Natural killer cell (primary cell): ENCODE data around the gene SLC12A1. TPM values are rescaled to one million over a fixed set of nuclear protein-coding genes. Genes with fewer than 3 reads are reported as not detected.
"Not testable (repeated sequence)": the region's sequence is repeated elsewhere in the genome, so short reads cannot be mapped to it uniquely, and the experiment has no call there.

ENCODE experiments used
- ATAC-seq, 3 donors: fragments of 150-1000 bp in 2 of 3; fragments of 200-7000 bp in 1 of 3; cut with Tn5 transposase; 1 replicate in 1 of 3; 2 replicates in 2 of 3; pipeline ENCODE4 v1.10.0; 2021; ENCODE audit warnings: mild to moderate bottlenecking in 2 of 3, moderate library complexity in 2 of 3
- DNase-seq, 2 donors: peaks; one replicate each; pipeline versions ENCODE4 v3.0.0 to v3.0.0-alpha.2; 2013 to 2021; ENCODE audit warnings: mixed read lengths in 1 of 2
- H3K27ac ChIP-seq: one replicate; pipeline ENCODE4 v1.5.1; 2013; ENCODE audit warnings: mild to moderate bottlenecking, low read length
- H3K27me3 ChIP-seq: one replicate; pipeline ENCODE4 v1.6.1; 2013; ENCODE audit warnings: low read length; ENCODE audit not compliant: control insufficient read depth, insufficient read depth
- H3K36me3 ChIP-seq: one replicate; pipeline ENCODE4 v1.6.1; 2013; ENCODE audit warnings: low read length; ENCODE audit not compliant: control insufficient read depth, insufficient read depth
- H3K4me1 ChIP-seq: one replicate; pipeline ENCODE4 v1.6.1; 2013; ENCODE audit warnings: low read length; ENCODE audit not compliant: control insufficient read depth, insufficient read depth
- H3K4me3 ChIP-seq: one replicate; pipeline ENCODE4 v1.5.1; 2013; ENCODE audit warnings: low read length
- H3K9me3 ChIP-seq: one replicate; pipeline ENCODE4 v1.6.1; 2013; ENCODE audit warnings: low read length; ENCODE audit not compliant: control insufficient read depth, insufficient read depth
- H3K27ac Mint-ChIP-seq, 2 donors: one replicate each; pipeline ENCODE4 v1.8.0; 2022; ENCODE audit warnings: mild to moderate bottlenecking in 2 of 2, mixed read lengths in 2 of 2, moderate library complexity in 1 of 2
- H3K27me3 Mint-ChIP-seq, 2 donors: one replicate each; pipeline ENCODE4 v1.8.0; 2022; ENCODE audit warnings: low read depth in 2 of 2, mixed read lengths in 2 of 2
- H3K36me3 Mint-ChIP-seq: one replicate; pipeline ENCODE4 v1.8.0; 2022; ENCODE audit warnings: mixed read lengths
- H3K4me1 Mint-ChIP-seq, 2 donors: one replicate each; pipeline ENCODE4 v1.8.0; 2022; ENCODE audit warnings: mixed read lengths in 2 of 2
- H3K4me3 Mint-ChIP-seq: one replicate; pipeline ENCODE4 v1.8.0; 2022; ENCODE audit warnings: mild to moderate bottlenecking, moderate library complexity, mixed read lengths
- H3K9me3 Mint-ChIP-seq, 2 donors: one replicate each; pipeline ENCODE4 v1.8.0; 2022; ENCODE audit warnings: mixed read lengths in 2 of 2
- CTCF ChIP-seq: fragments of 200-600 bp; IDR thresholded peaks from one replicate; pipeline ENCODE4 v1.8.0; 2022; ENCODE audit warnings: antibody characterized with exemption
- WGBS: methylation state at CpG from one replicate; pipeline ENCODE4 v1.1.7; 2013; ENCODE audit warnings: missing lambda C conversion rate; ENCODE audit not compliant: insufficient coverage; 5-methylcytosine and 5-hydroxymethylcytosine counted together
- intact Hi-C: fragments of 100-400 bp; cut with micrococcal nuclease; formaldehyde crosslinking; loops from one replicate; pipeline ENCODE4 v1.14.2; 2022
- total RNA-seq, 4 donors: library from RNA; stranded (reverse); fragments of 120-200 nt in 1 of 4; gene quantifications; one replicate each; pipeline versions ENCODE4 v1.2.3 to v1.2.4, GENCODE V29; 2013 to 2022

SLC12A1 gene
- total RNA-seq, 3 donors from 2014 or later (not counting 1 experiment from before 2014, with no cell fraction given): not detected

GRCh38 chr15:48323294-48323693, 117.2 kb downstream of the SLC12A1 start:
- no peaks in the 10 kb centered on the region for H3K36me3 Mint-ChIP-seq
- Histone ChIP-seq H3K4me1 (no peaks in the 10 kb centered on the region), H3K4me3 (no peak overlapping the region), H3K9me3 (no peaks in the 10 kb centered on the region), H3K27ac (no peak overlapping the region), H3K36me3 (no peaks in the 10 kb centered on the region), H3K27me3 (no peaks in the 10 kb centered on the region)
- no peaks in the 10 kb centered on the region for H3K4me1 Mint-ChIP-seq
- no peak for DNase-seq
- no peak for TF ChIP-seq CTCF
- intact Hi-C loops: no loop called here
- no peaks in the 10 kb centered on the region for H3K27me3 Mint-ChIP-seq
- no peak overlapping the region for H3K27ac Mint-ChIP-seq
- no peak for ATAC-seq
- no peak overlapping the region for H3K4me3 Mint-ChIP-seq
- WGBS: 96% methylated on average over 7 of the region's 7 CpGs
- no peaks in the 10 kb centered on the region for H3K9me3 Mint-ChIP-seq

GRCh38 chr15:48324949-48325348, 118.8 kb downstream of the SLC12A1 start:
- DNase-seq (no peak), ATAC-seq (no peak)
- intact Hi-C loops: no loop called here
- no peak for TF ChIP-seq CTCF
- Histone ChIP-seq H3K27me3 (no peaks in the 10 kb centered on the region), H3K27ac (no peak overlapping the region), H3K4me1 (no peaks in the 10 kb centered on the region), H3K9me3 (no peaks in the 10 kb centered on the region), H3K4me3 (no peak overlapping the region), H3K36me3 (no peaks in the 10 kb centered on the region)
- H3K27me3 Mint-ChIP-seq: no peaks in the 10 kb centered on the region
- WGBS: 78% methylated on average over 5 of the region's 5 CpGs
- H3K4me1 Mint-ChIP-seq: peaks cover 2% of the 10 kb centered on the region in 2 donors
- no peaks in the 10 kb centered on the region for H3K9me3 Mint-ChIP-seq
- H3K36me3 Mint-ChIP-seq: no peaks in the 10 kb centered on the region
- H3K27ac Mint-ChIP-seq: no peak overlapping the region
- no peak overlapping the region for H3K4me3 Mint-ChIP-seq

- Mint-ChIP-seq H3K4me3 (no peak overlapping the region), H3K4me1 (peaks cover 6% of the 10 kb centered on the region in 2 donors), H3K36me3 (no peaks in the 10 kb centered on the region), H3K27ac (no peak overlapping the region), H3K27me3 (no peaks in the 10 kb centered on the region), H3K9me3 (no peaks in the 10 kb centered on the region)
- Histone ChIP-seq H3K27me3 (no peaks in the 10 kb centered on the region), H3K27ac (no peak overlapping the region), H3K9me3 (no peaks in the 10 kb centered on the region), H3K36me3 (no peaks in the 10 kb centered on the region), H3K4me3 (no peak overlapping the region), H3K4me1 (peaks cover 3% of the 10 kb centered on the region)
- intact Hi-C loops: no loop called here
- ATAC-seq (no peak), DNase-seq (no peak)
- no peak for TF ChIP-seq CTCF
- whole genome bisulfite sequencing: 86% methylated on average over 3 of the region's 5 CpGs
Measured at GRCh38 chr15:48325400-48325799, 119.3 kb downstream of the SLC12A1 start.

GRCh38 chr15:48326180-48326579, 120.1 kb downstream of the SLC12A1 start:
- H3K4me1 ChIP-seq, H3K36me3 Mint-ChIP-seq, H3K27me3 ChIP-seq, H3K9me3 ChIP-seq, intact Hi-C loops, H3K4me3 Mint-ChIP-seq, H3K4me3 ChIP-seq, DNase-seq, H3K27ac Mint-ChIP-seq, H3K27me3 Mint-ChIP-seq, H3K9me3 Mint-ChIP-seq, ATAC-seq, H3K36me3 ChIP-seq, H3K27ac ChIP-seq: not testable (repeated sequence)
- 85% methylated on average over 6 of the region's 6 CpGs for WGBS
- H3K4me1 Mint-ChIP-seq: peaks cover 13 to 14% of the 10 kb centered on the region in 2 donors
